Body of pancreas (tissue), 4 donors: ENCODE measurements around the gene GGN.

ENCODE experiments used
- POLR2A ChIP-seq, 3 donors: fragments of 450-650 bp; IDR thresholded peaks; one replicate each; pipeline ENCODE4 v1.6.1; 2016; ENCODE audit warnings: antibody characterized with exemption in 3 of 3, mild to moderate bottlenecking in 2 of 3
- TF ChIP-seq, protein P1 (sequence below), 7 experiments: fragments of 450-650 bp in 4 of 7; fragments of 200-600 bp in 3 of 7; sonication (generic) in 3 of 7; IDR thresholded peaks; one replicate each; pipeline ENCODE4 v1.5.1; 2016 to 2019; ENCODE audit warnings: antibody characterized with exemption in 7 of 7

GRCh38 chr19:38437295-38437694, 49.5 kb upstream of the GGN start:
- TF ChIP-seq, protein P1, sequence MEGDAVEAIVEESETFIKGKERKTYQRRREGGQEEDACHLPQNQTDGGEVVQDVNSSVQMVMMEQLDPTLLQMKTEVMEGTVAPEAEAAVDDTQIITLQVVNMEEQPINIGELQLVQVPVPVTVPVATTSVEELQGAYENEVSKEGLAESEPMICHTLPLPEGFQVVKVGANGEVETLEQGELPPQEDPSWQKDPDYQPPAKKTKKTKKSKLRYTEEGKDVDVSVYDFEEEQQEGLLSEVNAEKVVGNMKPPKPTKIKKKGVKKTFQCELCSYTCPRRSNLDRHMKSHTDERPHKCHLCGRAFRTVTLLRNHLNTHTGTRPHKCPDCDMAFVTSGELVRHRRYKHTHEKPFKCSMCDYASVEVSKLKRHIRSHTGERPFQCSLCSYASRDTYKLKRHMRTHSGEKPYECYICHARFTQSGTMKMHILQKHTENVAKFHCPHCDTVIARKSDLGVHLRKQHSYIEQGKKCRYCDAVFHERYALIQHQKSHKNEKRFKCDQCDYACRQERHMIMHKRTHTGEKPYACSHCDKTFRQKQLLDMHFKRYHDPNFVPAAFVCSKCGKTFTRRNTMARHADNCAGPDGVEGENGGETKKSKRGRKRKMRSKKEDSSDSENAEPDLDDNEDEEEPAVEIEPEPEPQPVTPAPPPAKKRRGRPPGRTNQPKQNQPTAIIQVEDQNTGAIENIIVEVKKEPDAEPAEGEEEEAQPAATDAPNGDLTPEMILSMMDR (IDR thresholded peaks at IDR 0.05), result no peak
- TF ChIP-seq POLR2A (IDR thresholded peaks at IDR 0.05), result no peak
